ENCODE data around the gene SH3BGRL. TPM values are rescaled to one million over a fixed set of nuclear protein-coding genes. Genes with fewer than 3 reads are reported as not detected.

Gene SH3BGRL
- 100 to 1,000 TPM in 1 of 3 donors, 10 to 100 TPM in 2; 29.6 to 176 (median 48.1) TPM for polyA plus RNA-seq

GRCh38 chrX:81201671-81202455 lies at the start of gene SH3BGRL, which contains the start of gene HMGN5:
SH3BGRL (plus strand) TSS chrX:81202102; CDS start chrX:81202201, 99 bp downstream.
HMGN5 (minus strand) TSS chrX:81201913; CDS start chrX:81121549, 80,364 bp downstream.
- H3K27ac ChIP-seq (ENCODE audit: low read depth, low read length), result no peak within 1 kb of the TSS
- WGBS, 3 donors, result 0 to 19% (median 0%) methylated on average over 23 of the region's 23 CpGs

- WGBS, 3 donors, result 70 to 96% (median 96%) methylated on average over 3 of the region's 3 CpGs
- no peak overlapping the region for H3K27ac ChIP-seq (ENCODE audit: low read depth, low read length)
Observed at GRCh38 chrX:81168391-81168790, 33.5 kb upstream of the SH3BGRL start.

- WGBS, 3 donors, result 7 to 46% (median 31%) methylated on average over 1 of the region's 1 CpG
- no peak overlapping the region for H3K27ac ChIP-seq (ENCODE audit: low read depth, low read length)
Observed at GRCh38 chrX:81174286-81174685, 27.6 kb upstream of the SH3BGRL start.

GRCh38 chrX:81195259-81195658 lies 6.6 kb upstream of the SH3BGRL start:
- H3K27ac ChIP-seq (ENCODE audit: low read depth, low read length), result no peak overlapping the region
- 84 to 100% (median 93%) methylated on average over 1 to 2 of the region's 2 CpGs for WGBS, 3 donors

- 4 to 10% (median 7%) methylated on average over 5 of the region's 5 CpGs for WGBS, 3 donors
Observed at GRCh38 chrX:81195712-81196111, 6.2 kb upstream of the SH3BGRL start.

GRCh38 chrX:81201071-81201470 lies 831 bp upstream of the SH3BGRL start:
- WGBS, 3 donors, result 33 to 50% (median 44%) methylated on average over 1 of the region's 1 CpG
- H3K27ac ChIP-seq (ENCODE audit: low read depth, low read length), result no peak overlapping the region

More at GRCh38 chrX:81195712-81196111, 6.2 kb upstream of the SH3BGRL start:
- no peak overlapping the region for H3K27ac ChIP-seq (ENCODE audit: low read depth, low read length)

- no peak overlapping the region for H3K27ac ChIP-seq (ENCODE audit: low read depth, low read length)
- WGBS, 3 donors, result 0 to 20% (median 1%) methylated on average over 8 of the region's 8 CpGs
Observed at GRCh38 chrX:81202456-81202819, 536 bp downstream of the SH3BGRL start.

GRCh38 chrX:81202943-81203342 lies 1.0 kb downstream of the SH3BGRL start:
- no peak overlapping the region for H3K27ac ChIP-seq (ENCODE audit: low read depth, low read length)
- 0 to 15% (median 5%) methylated on average over 1 of the region's 1 CpG for WGBS, 3 donors

- no peak overlapping the region for H3K27ac ChIP-seq (ENCODE audit: low read depth, low read length)
- 68 to 96% (median 90%) methylated on average over 2 of the region's 2 CpGs for WGBS, 3 donors
Observed at GRCh38 chrX:81205551-81205950, 3.6 kb downstream of the SH3BGRL start.

- H3K27ac ChIP-seq (ENCODE audit: low read depth, low read length), result no peak overlapping the region
Observed at GRCh38 chrX:81206476-81206875, 4.6 kb downstream of the SH3BGRL start.

GRCh38 chrX:81208916-81209315 lies 7.0 kb downstream of the SH3BGRL start:
- 76 to 91% (median 86%) methylated on average over 7 to 8 of the region's 8 CpGs for WGBS, 3 donors
- no peak overlapping the region for H3K27ac ChIP-seq (ENCODE audit: low read depth, low read length)

More at GRCh38 chrX:81206476-81206875, 4.6 kb downstream of the SH3BGRL start:
- 17 to 39% (median 19%) methylated on average over 1 of the region's 1 CpG for WGBS, 3 donors

- H3K27ac ChIP-seq (ENCODE audit: low read depth, low read length), result no peak overlapping the region
- 7 to 60% (median 41%) methylated on average over 1 of the region's 1 CpG for WGBS, 3 donors
Observed at GRCh38 chrX:81215685-81216084, 13.8 kb downstream of the SH3BGRL start.

GRCh38 chrX:81229229-81229628 lies 27.3 kb downstream of the SH3BGRL start:
- WGBS, 3 donors, result 78 to 85% (median 83%) methylated on average over 3 of the region's 3 CpGs

GRCh38 chrX:81229901-81230300 lies 28.0 kb downstream of the SH3BGRL start:
- WGBS, 3 donors, result 78 to 98% (median 97%) methylated on average over 2 of the region's 2 CpGs
- no peak overlapping the region for H3K27ac ChIP-seq (ENCODE audit: low read depth, low read length)

More at GRCh38 chrX:81229229-81229628, 27.3 kb downstream of the SH3BGRL start:
- no peak overlapping the region for H3K27ac ChIP-seq (ENCODE audit: low read depth, low read length)

GRCh38 chrX:81231476-81231875 lies 29.6 kb downstream of the SH3BGRL start:
- H3K27ac ChIP-seq (ENCODE audit: low read depth, low read length), result no peak overlapping the region
- 53 to 94% (median 92%) methylated on average over 1 of the region's 1 CpG for WGBS, 3 donors

GRCh38 chrX:81232218-81232617 lies 30.3 kb downstream of the SH3BGRL start:
- no peak overlapping the region for H3K27ac ChIP-seq (ENCODE audit: low read depth, low read length)
- WGBS, 3 donors, result 94 to 97% (median 95%) methylated on average over 1 of the region's 1 CpG

- WGBS, 3 donors, result 69 to 94% methylated on average over 1 of the region's 1 CpG; no CpG with 5 or more reads in 1 of the 3 donors
- no peak overlapping the region for H3K27ac ChIP-seq (ENCODE audit: low read depth, low read length)
Observed at GRCh38 chrX:81237516-81237915, 35.6 kb downstream of the SH3BGRL start.

- no peak overlapping the region for H3K27ac ChIP-seq (ENCODE audit: low read depth, low read length)
- WGBS, 3 donors, result 69 to 97% (median 96%) methylated on average over 4 of the region's 4 CpGs
Observed at GRCh38 chrX:81238166-81238565, 36.3 kb downstream of the SH3BGRL start.

- WGBS, 3 donors, result 84 to 100% (median 96%) methylated on average over 4 of the region's 4 CpGs
Observed at GRCh38 chrX:81240701-81241331, 38.9 kb downstream of the SH3BGRL start.

More at GRCh38 chrX:81240701-81241331, 38.9 kb downstream of the SH3BGRL start:
- no peak overlapping the region for H3K27ac ChIP-seq (ENCODE audit: low read depth, low read length)
